BJ (cell line): ENCODE results near the gene LPGAT1. TPM values are rescaled to one million over a fixed set of nuclear protein-coding genes. Genes with fewer than 3 reads are reported as not detected.

ENCODE experiments used
- CTCF ChIA-PET: fragments of 350-600 bp; formaldehyde crosslinking; extraction: SDS; loops from one replicate; lab custom pipeline; 2021; ENCODE audit warnings: antibody characterized with exemption, inconsistent platforms; lab: Yijun Ruan, JAX
- POLR2A ChIA-PET: fragments of 300-600 bp; sonication (Branson Sonifier 250); formaldehyde crosslinking; extraction: SDS; loops from one replicate; lab custom pipeline; 2021; ENCODE audit warnings: antibody characterized with exemption; lab: Charles Lee
- DNase-seq: peaks from one replicate; pipeline ENCODE4 v3.0.0-alpha.2; 2011; ENCODE audit warnings: low read depth
- H3K27me3 ChIP-seq: 2 replicates; pipeline ENCODE4 v1.6.0; 2011; ENCODE audit warnings: low read length; ENCODE audit not compliant: control insufficient read depth, insufficient read depth
- H3K36me3 ChIP-seq: 2 replicates; pipeline ENCODE4 v1.5.1; 2011; ENCODE audit warnings: low read length; ENCODE audit not compliant: control insufficient read depth, insufficient read depth
- H3K4me3 ChIP-seq: 2 replicates; pipeline ENCODE4 v1.5.1; 2011; ENCODE audit warnings: low read depth, mild to moderate bottlenecking, control low read depth, low read length
- polyA plus RNA-seq: library from polyadenylated mRNA; depleted of rRNA; stranded (reverse); fragments of >200 nt; gene quantifications from 2 replicates; pipeline ENCODE4 v1.2.3, GENCODE V29; 2011
- TF ChIP-seq, protein P1 (sequence below): IDR thresholded peaks from 2 replicates; pipeline ENCODE4 v1.5.1; 2011; ENCODE audit warnings: low read depth, mild to moderate bottlenecking, control low read depth, inconsistent platforms, low read length, moderate library complexity; ENCODE audit not compliant: insufficient read depth

LPGAT1 gene
- polyA plus RNA-seq, 1 experiment: 7.7 TPM

- H3K27me3 ChIP-seq: no peaks in the 10 kb centered on the region
- TF ChIP-seq, protein P1, sequence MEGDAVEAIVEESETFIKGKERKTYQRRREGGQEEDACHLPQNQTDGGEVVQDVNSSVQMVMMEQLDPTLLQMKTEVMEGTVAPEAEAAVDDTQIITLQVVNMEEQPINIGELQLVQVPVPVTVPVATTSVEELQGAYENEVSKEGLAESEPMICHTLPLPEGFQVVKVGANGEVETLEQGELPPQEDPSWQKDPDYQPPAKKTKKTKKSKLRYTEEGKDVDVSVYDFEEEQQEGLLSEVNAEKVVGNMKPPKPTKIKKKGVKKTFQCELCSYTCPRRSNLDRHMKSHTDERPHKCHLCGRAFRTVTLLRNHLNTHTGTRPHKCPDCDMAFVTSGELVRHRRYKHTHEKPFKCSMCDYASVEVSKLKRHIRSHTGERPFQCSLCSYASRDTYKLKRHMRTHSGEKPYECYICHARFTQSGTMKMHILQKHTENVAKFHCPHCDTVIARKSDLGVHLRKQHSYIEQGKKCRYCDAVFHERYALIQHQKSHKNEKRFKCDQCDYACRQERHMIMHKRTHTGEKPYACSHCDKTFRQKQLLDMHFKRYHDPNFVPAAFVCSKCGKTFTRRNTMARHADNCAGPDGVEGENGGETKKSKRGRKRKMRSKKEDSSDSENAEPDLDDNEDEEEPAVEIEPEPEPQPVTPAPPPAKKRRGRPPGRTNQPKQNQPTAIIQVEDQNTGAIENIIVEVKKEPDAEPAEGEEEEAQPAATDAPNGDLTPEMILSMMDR: no peak
- no peak overlapping the region for H3K4me3 ChIP-seq
- DNase-seq: no peak
- CTCF ChIA-PET: interaction anchor here (1.3 to 1.4 kb wide), 2 partner anchors 18 kb away, joined by 3 to 4 read pairs; no protein-coding TSS in a partner anchor
- POLR2A ChIA-PET: no interaction called here
- H3K36me3 ChIP-seq: no peaks in the 10 kb centered on the region
Observed at GRCh38 chr1:211715971-211716370, 114.6 kb downstream of the LPGAT1 start.

- POLR2A ChIA-PET: no interaction called here
Observed at GRCh38 chr1:211714154-211714553, 116.4 kb downstream of the LPGAT1 start.

GRCh38 chr1:211713231-211713630 lies 117.3 kb downstream of the LPGAT1 start:
- POLR2A ChIA-PET: no interaction called here
- no peaks in the 10 kb centered on the region for H3K27me3 ChIP-seq
- H3K36me3 ChIP-seq: no peaks in the 10 kb centered on the region
- CTCF ChIA-PET: interaction anchor here (1.7 kb wide), 1 partner anchor 15 kb away, joined by 7 read pairs; no protein-coding TSS in a partner anchor
- no peak for DNase-seq
- H3K4me3 ChIP-seq: no peak overlapping the region
- TF ChIP-seq, protein P1: no peak

More at GRCh38 chr1:211714154-211714553, 116.4 kb downstream of the LPGAT1 start:
- CTCF ChIA-PET: no interaction called here
- Histone ChIP-seq H3K36me3 (no peaks in the 10 kb centered on the region), H3K27me3 (no peaks in the 10 kb centered on the region), H3K4me3 (no peak overlapping the region)
- no peak for DNase-seq
- TF ChIP-seq, protein P1: no peak

DNA sequence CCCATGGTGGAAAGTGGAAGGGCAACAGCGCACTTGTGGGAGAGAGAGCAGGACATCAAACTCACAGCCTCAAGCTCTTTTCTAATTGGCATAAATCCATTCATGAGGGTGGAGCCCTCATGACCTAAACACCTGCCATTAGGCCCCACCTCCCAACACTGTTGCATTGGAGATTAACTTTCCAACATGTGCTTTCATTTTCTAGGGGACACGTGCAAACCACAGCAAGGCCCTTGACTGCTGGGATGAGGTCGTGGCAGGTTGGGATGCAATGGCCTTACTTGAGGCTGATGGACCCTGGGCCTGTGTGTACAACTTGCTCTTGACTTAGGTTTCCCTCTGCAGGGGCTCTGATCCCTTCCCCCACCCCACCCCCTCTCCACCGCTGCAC lies 119.3 kb downstream of the LPGAT1 start:
- Histone ChIP-seq H3K36me3 (no peaks in the 10 kb centered on the region), H3K27me3 (no peaks in the 10 kb centered on the region), H3K4me3 (no peak overlapping the region)
- DNase-seq: no peak
- POLR2A ChIA-PET: no interaction called here
- TF ChIP-seq, protein P1: no peak
- CTCF ChIA-PET: interaction anchor here (1.7 kb wide), 1 partner anchor 13 kb away, joined by 7 read pairs; no protein-coding TSS in a partner anchor

GRCh38 chr1:211710566-211711314 lies 119.8 kb downstream of the LPGAT1 start:
- ChIA-PET CTCF (no interaction called here), POLR2A (no interaction called here)

More at GRCh38 chr1:211710566-211711314, 119.8 kb downstream of the LPGAT1 start:
- no peak overlapping the region for H3K4me3 ChIP-seq
- no peaks in the 10 kb centered on the region for H3K36me3 ChIP-seq
- no peak for DNase-seq
- TF ChIP-seq, protein P1: no peak
- H3K27me3 ChIP-seq: no peaks in the 10 kb centered on the region
